Measurements from ENCODE around the gene MAPKBP1.

The MAPKBP1 gene

DNA sequence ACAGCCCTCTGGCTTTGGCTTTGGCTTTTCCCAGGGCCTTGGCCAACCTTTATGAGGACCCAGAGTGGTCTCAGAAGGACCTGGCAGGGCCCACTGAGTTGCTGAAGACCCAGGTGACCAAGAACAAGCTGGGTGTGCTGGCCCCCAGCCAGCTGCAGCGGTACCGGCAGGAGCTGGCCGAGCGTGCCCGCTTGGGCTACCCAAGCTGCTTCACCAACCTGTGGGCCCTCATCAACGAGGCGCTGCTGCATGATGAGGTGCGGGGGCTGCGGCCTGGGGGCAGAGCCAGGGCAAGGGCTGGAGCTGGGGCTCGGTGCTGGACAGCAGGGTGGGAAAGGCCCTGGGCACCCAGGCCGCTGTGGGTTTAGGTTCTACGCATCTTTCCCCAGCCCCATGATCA, 70.5 kb downstream of the MAPKBP1 start:
- no peaks in the 10 kb centered on the region for H3K27me3 ChIP-seq (ENCODE audit: control insufficient read depth, insufficient read depth, low read length)
- H3K4me1 ChIP-seq (ENCODE audit: control insufficient read depth, low read depth, low read length): no peaks in the 10 kb centered on the region
- peaks cover 10% of the 10 kb centered on the region for H3K36me3 ChIP-seq (ENCODE audit: control insufficient read depth, low read depth, low read length)
- H3K4me3 ChIP-seq (ENCODE audit: low read length): no peak overlapping the region
- no peaks in the 10 kb centered on the region for H3K9me3 ChIP-seq (ENCODE audit: control insufficient read depth, low read depth, low read length)
- H3K27ac ChIP-seq (ENCODE audit: low read length): no peak overlapping the region
- no peak overlapping the region for H3K9ac ChIP-seq (ENCODE audit: low read length)

DNA sequence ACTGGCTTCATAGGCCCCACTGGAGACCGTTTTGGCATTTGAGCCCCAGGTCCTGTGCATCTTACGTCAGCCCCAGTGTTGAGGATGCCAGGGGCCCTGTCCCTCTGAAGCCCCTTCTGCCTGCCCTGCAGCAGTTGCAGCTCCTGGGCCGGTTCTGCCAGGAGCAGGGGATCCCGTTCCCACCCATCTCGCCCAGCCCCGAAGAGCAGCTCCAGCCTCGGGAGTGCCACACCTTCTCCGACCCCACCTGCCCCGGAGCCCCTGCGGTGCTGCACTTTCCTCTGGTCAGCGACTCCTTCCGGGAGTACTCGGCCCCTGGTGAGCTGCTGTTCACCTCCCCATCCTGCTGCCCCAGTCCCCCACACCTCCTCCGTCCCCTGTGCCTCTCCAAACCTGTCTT, 72.9 kb downstream of the MAPKBP1 start:
- Histone ChIP-seq H3K4me3 (ENCODE audit: low read length) (no peak overlapping the region), H3K9ac (ENCODE audit: low read length) (no peak overlapping the region), H3K4me1 (ENCODE audit: control insufficient read depth, low read depth, low read length) (no peaks in the 10 kb centered on the region), H3K27me3 (ENCODE audit: control insufficient read depth, insufficient read depth, low read length) (no peaks in the 10 kb centered on the region), H3K27ac (ENCODE audit: low read length) (no peak overlapping the region), H3K36me3 (ENCODE audit: control insufficient read depth, low read depth, low read length) (peaks cover 10% of the 10 kb centered on the region), H3K9me3 (ENCODE audit: control insufficient read depth, low read depth, low read length) (no peaks in the 10 kb centered on the region)

GRCh38 chr15:41847981-41848380, 73.7 kb downstream of the MAPKBP1 start:
- H3K4me3 ChIP-seq (ENCODE audit: low read length): no peak overlapping the region
- no peak overlapping the region for H3K9ac ChIP-seq (ENCODE audit: low read length)
- H3K36me3 ChIP-seq (ENCODE audit: control insufficient read depth, low read depth, low read length): peaks cover 10% of the 10 kb centered on the region
- H3K27ac ChIP-seq (ENCODE audit: low read length): no peak overlapping the region
- no peaks in the 10 kb centered on the region for H3K27me3 ChIP-seq (ENCODE audit: control insufficient read depth, insufficient read depth, low read length)
- no peaks in the 10 kb centered on the region for H3K9me3 ChIP-seq (ENCODE audit: control insufficient read depth, low read depth, low read length)
- no peaks in the 10 kb centered on the region for H3K4me1 ChIP-seq (ENCODE audit: control insufficient read depth, low read depth, low read length)

GRCh38 chr15:41848631-41849030, 74.3 kb downstream of the MAPKBP1 start:
- H3K36me3 ChIP-seq (ENCODE audit: control insufficient read depth, low read depth, low read length): peaks cover 10% of the 10 kb centered on the region
- H3K4me3 ChIP-seq (ENCODE audit: low read length): no peak overlapping the region
- no peak overlapping the region for H3K27ac ChIP-seq (ENCODE audit: low read length)
- H3K9me3 ChIP-seq (ENCODE audit: control insufficient read depth, low read depth, low read length): no peaks in the 10 kb centered on the region
- no peaks in the 10 kb centered on the region for H3K4me1 ChIP-seq (ENCODE audit: control insufficient read depth, low read depth, low read length)
- H3K27me3 ChIP-seq (ENCODE audit: control insufficient read depth, insufficient read depth, low read length): no peaks in the 10 kb centered on the region
- H3K9ac ChIP-seq (ENCODE audit: low read length): no peak overlapping the region

DNA sequence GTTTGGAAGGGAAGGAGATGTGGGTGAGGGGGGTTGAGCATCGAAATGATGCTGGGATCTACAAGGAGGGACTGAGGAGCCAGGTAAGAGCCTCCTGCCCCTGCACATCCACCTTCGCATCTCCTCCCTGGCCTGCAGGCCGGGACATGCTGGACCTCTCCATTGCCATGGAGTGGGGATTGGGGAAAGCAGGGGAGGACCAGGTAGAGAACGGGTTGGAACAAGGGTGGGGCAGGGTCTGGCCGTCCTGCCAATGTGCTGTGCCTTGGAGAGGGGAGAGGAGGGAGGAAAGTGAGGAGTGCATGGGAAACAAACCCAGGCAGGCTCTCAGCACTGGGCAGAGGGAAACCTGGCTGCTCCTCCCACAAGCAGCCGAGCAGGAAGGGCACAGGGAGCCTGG, 74.9 kb downstream of the MAPKBP1 start:
- Histone ChIP-seq H3K36me3 (ENCODE audit: control insufficient read depth, low read depth, low read length) (peaks cover 10% of the 10 kb centered on the region), H3K27ac (ENCODE audit: low read length) (no peak overlapping the region), H3K4me3 (ENCODE audit: low read length) (no peak overlapping the region), H3K9ac (ENCODE audit: low read length) (no peak overlapping the region), H3K27me3 (ENCODE audit: control insufficient read depth, insufficient read depth, low read length) (no peaks in the 10 kb centered on the region), H3K9me3 (ENCODE audit: control insufficient read depth, low read depth, low read length) (no peaks in the 10 kb centered on the region), H3K4me1 (ENCODE audit: control insufficient read depth, low read depth, low read length) (no peaks in the 10 kb centered on the region)

DNA sequence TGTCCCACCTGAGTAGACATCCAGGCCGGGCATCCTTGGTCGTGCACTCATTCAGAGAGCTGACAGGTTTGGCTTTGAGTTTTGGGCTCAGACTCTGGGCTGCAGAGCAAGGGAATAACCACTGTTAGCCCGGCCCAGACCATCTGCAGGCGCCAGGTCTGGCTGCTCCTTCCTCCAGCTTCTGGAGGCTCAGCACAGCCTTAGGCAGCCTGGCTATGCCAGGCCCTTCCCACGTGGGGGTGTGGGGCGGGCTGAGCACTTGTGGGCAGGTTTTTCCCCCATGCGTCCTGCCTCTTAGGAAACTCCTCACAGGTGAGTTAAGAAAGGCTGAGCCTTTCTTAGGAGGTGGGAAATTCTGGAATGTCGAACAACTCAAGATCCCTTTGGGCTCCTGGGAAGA, 75.6 kb downstream of the MAPKBP1 start:
- no peak overlapping the region for H3K9ac ChIP-seq (ENCODE audit: low read length)
- H3K36me3 ChIP-seq (ENCODE audit: control insufficient read depth, low read depth, low read length): peaks cover 10% of the 10 kb centered on the region
- no peaks in the 10 kb centered on the region for H3K4me1 ChIP-seq (ENCODE audit: control insufficient read depth, low read depth, low read length)
- no peak overlapping the region for H3K27ac ChIP-seq (ENCODE audit: low read length)
- no peaks in the 10 kb centered on the region for H3K27me3 ChIP-seq (ENCODE audit: control insufficient read depth, insufficient read depth, low read length)
- no peak overlapping the region for H3K4me3 ChIP-seq (ENCODE audit: low read length)
- H3K9me3 ChIP-seq (ENCODE audit: control insufficient read depth, low read depth, low read length): no peaks in the 10 kb centered on the region

DNA sequence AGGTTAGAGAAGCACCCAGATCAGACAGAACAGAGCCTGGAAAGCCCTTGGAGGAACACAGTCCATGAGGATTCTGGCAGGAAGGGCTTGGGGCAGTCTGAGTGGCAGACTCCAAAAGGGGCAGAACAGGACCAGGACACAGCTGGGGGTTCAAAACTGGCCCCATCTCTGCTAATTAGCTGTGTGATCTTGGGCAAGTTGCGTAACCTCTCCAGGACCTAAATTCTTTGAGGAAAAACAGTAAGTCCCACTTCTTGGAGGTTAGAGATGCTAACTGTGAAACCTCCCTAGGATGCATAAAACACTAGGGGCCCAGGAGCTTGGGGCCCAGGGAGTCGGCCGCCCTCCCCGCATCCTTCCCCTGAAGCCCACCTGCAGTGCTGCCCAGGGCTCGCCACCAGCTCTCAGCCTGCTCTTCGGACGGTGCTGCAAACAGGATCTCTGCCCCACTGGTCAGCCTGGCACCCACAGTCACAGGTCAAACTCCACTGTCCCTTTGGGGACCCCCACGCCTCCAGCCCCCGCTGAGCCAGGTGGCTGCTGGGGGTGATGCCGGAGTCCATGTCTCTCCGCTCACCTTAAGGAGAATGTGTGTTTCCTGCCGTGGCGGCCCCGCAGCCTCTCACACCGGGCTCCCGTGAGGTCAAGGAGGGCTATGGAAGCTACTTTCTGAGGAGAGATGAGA, 76.3 kb downstream of the MAPKBP1 start:
- no peak overlapping the region for H3K4me3 ChIP-seq (ENCODE audit: low read length)
- H3K9ac ChIP-seq (ENCODE audit: low read length): no peak overlapping the region
- peaks cover 10% of the 10 kb centered on the region for H3K36me3 ChIP-seq (ENCODE audit: control insufficient read depth, low read depth, low read length)
- H3K4me1 ChIP-seq (ENCODE audit: control insufficient read depth, low read depth, low read length): peaks cover 2% of the 10 kb centered on the region
- no peaks in the 10 kb centered on the region for H3K27me3 ChIP-seq (ENCODE audit: control insufficient read depth, insufficient read depth, low read length)
- no peaks in the 10 kb centered on the region for H3K9me3 ChIP-seq (ENCODE audit: control insufficient read depth, low read depth, low read length)
- no peak overlapping the region for H3K27ac ChIP-seq (ENCODE audit: low read length)

DNA sequence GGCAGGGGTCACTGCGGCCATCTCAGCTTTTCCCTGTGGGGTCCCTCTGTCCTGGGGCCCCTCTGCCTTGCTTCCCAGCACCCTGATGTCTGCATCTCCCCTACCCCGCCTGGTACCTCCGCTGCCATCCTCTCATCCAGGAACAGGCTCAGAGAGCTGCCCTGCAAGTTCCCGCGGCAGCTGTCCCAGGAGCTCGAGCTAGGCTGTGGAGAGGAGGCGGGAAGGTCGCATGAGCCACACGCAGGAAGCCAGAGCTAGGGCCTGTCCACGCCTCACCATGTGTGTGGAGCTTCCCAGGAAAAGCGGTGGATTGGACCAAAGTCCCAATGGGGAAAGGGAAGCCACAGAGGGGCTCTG, 76.9 kb downstream of the MAPKBP1 start:
- H3K27me3 ChIP-seq (ENCODE audit: control insufficient read depth, insufficient read depth, low read length): no peaks in the 10 kb centered on the region
- H3K27ac ChIP-seq (ENCODE audit: low read length): no peak overlapping the region
- H3K36me3 ChIP-seq (ENCODE audit: control insufficient read depth, low read depth, low read length): peaks cover 10% of the 10 kb centered on the region
- H3K4me3 ChIP-seq (ENCODE audit: low read length): no peak overlapping the region
- H3K4me1 ChIP-seq (ENCODE audit: control insufficient read depth, low read depth, low read length): peaks cover 6% of the 10 kb centered on the region
- H3K9me3 ChIP-seq (ENCODE audit: control insufficient read depth, low read depth, low read length): no peaks in the 10 kb centered on the region
- no peak overlapping the region for H3K9ac ChIP-seq (ENCODE audit: low read length)

GRCh38 chr15:41851755-41852370, 77.6 kb downstream of the MAPKBP1 start:
- Histone ChIP-seq H3K36me3 (ENCODE audit: control insufficient read depth, low read depth, low read length) (peaks cover 6% of the 10 kb centered on the region), H3K4me3 (ENCODE audit: low read length) (no peak overlapping the region), H3K27ac (ENCODE audit: low read length) (no peak overlapping the region), H3K27me3 (ENCODE audit: control insufficient read depth, insufficient read depth, low read length) (no peaks in the 10 kb centered on the region), H3K9ac (ENCODE audit: low read length) (no peak overlapping the region), H3K9me3 (ENCODE audit: control insufficient read depth, low read depth, low read length) (no peaks in the 10 kb centered on the region), H3K4me1 (ENCODE audit: control insufficient read depth, low read depth, low read length) (peaks cover 6% of the 10 kb centered on the region)

DNA sequence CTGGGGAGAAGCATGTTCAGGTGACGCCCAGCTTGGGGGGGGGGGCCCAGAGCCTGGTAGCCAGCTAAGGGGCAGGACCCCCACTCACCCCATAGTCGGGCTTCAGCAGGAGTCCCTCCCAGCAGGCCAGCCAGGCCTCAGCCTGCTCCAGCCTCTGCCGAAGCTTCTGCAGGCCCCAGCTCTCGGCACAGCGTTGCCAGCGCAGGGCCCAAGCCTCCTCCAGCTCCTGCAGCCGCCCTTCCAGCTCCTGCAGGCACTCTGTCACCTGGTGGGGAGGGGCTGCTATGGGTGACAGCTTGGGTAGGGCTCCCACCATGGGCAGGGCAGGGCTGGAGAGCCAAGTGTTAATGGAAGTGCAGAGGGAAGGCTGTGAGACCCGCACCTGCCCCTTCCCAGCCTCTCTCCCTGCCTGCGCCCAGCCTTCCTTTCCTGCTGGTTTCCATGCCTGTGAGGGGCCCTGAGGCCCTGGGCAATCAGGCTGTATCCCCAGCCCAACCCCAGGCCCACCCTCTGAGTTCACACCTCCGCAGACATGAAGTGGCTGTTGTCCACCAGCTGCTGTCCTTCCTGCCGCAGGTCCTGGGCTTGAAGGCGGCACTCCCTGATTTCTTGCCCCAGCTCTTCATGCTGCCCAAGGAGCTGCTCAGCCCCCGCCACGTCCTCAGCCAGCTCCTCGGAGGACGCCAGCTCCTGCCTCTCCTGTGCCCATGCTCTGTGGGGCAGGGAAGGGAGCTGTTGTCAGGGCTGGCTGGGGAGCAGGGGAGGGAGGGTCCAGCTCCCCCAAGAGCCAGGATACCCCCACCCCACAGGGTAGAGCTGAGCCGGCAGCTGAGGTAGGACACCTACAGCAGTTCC, 78.7 kb downstream of the MAPKBP1 start:
- no peaks in the 10 kb centered on the region for H3K9me3 ChIP-seq (ENCODE audit: control insufficient read depth, low read depth, low read length)
- peaks cover 1% of the 10 kb centered on the region for H3K36me3 ChIP-seq (ENCODE audit: control insufficient read depth, low read depth, low read length)
- H3K4me3 ChIP-seq (ENCODE audit: low read length): no peak overlapping the region
- H3K27ac ChIP-seq (ENCODE audit: low read length): no peak overlapping the region
- H3K4me1 ChIP-seq (ENCODE audit: control insufficient read depth, low read depth, low read length): peaks cover 6% of the 10 kb centered on the region
- H3K9ac ChIP-seq (ENCODE audit: low read length): no peak overlapping the region
- no peaks in the 10 kb centered on the region for H3K27me3 ChIP-seq (ENCODE audit: control insufficient read depth, insufficient read depth, low read length)

- Histone ChIP-seq H3K9ac (ENCODE audit: low read length) (no peak overlapping the region), H3K36me3 (ENCODE audit: control insufficient read depth, low read depth, low read length) (no peaks in the 10 kb centered on the region)
These were observed 79.5 kb downstream of the MAPKBP1 start for GRCh38 chr15:41853831-41854230.

More at GRCh38 chr15:41853831-41854230, 79.5 kb downstream of the MAPKBP1 start:
- Histone ChIP-seq H3K4me1 (ENCODE audit: control insufficient read depth, low read depth, low read length) (peaks cover 6% of the 10 kb centered on the region), H3K4me3 (ENCODE audit: low read length) (no peak overlapping the region), H3K27me3 (ENCODE audit: control insufficient read depth, insufficient read depth, low read length) (no peaks in the 10 kb centered on the region), H3K27ac (ENCODE audit: low read length) (no peak overlapping the region), H3K9me3 (ENCODE audit: control insufficient read depth, low read depth, low read length) (no peaks in the 10 kb centered on the region)
